Cardiac muscle cell (in vitro differentiated cells and primary cell): Measurements from ENCODE around the gene TMEM131. TPM values are rescaled to one million over a fixed set of nuclear protein-coding genes. Genes with fewer than 3 reads are reported as not detected.

Experiments
- DNase-seq, 2 donors: peaks; one replicate each; pipeline versions ENCODE4 v3.0.0 to v3.0.0-alpha.2; 2010 to 2017; ENCODE audit warnings: low read depth in 1 of 2, low spot score in 1 of 2
- H3K27ac ChIP-seq: fragments of 200-600 bp; sonication (generic); 2 replicates; pipeline ENCODE4 v1.5.1; 2016
- H3K27me3 ChIP-seq: fragments of 200-600 bp; sonication (generic); 2 replicates; pipeline ENCODE4 v1.6.0; 2016; ENCODE audit warnings: control low read depth
- H3K36me3 ChIP-seq: fragments of 200-600 bp; sonication (generic); 2 replicates; pipeline ENCODE4 v1.5.1; 2016; ENCODE audit warnings: control low read depth
- H3K4me1 ChIP-seq: fragments of 200-600 bp; sonication (generic); 2 replicates; pipeline ENCODE4 v1.8.1; 2017; ENCODE audit warnings: low read depth, mild to moderate bottlenecking, mixed run types
- H3K4me3 ChIP-seq: fragments of 200-600 bp; sonication (generic); 2 replicates; pipeline ENCODE4 v1.5.1; 2016; ENCODE audit warnings: mild to moderate bottlenecking
- H3K9me3 ChIP-seq: fragments of 200-600 bp; sonication (generic); 2 replicates; pipeline ENCODE4 v1.5.1; 2017; ENCODE audit warnings: low read depth, mild to moderate bottlenecking, control low read depth
- polyA plus RNA-seq: library from polyadenylated mRNA; unstranded; fragments of >200 nt; fragmentation: Nextera tagmentation; extraction: Ambion mirVana; gene quantifications from 2 replicates; pipeline ENCODE4 v1.2.1, GENCODE V29; 2016
- total RNA-seq: library from RNA; depleted of rRNA; stranded (reverse); fragments of >200 nt; gene quantifications from 2 replicates; pipeline ENCODE4 v1.2.3, GENCODE V29; 2016
- TF ChIP-seq, protein P1 (sequence below): IDR thresholded peaks from 2 replicates; pipeline ENCODE4 v1.5.1; 2012; ENCODE audit warnings: low read depth, mild to moderate bottlenecking, low read length

Gene TMEM131
- total and polyA plus RNA-seq, 2 experiments from 2014 or later = 16.3 to 19.1 TPM

DNA sequence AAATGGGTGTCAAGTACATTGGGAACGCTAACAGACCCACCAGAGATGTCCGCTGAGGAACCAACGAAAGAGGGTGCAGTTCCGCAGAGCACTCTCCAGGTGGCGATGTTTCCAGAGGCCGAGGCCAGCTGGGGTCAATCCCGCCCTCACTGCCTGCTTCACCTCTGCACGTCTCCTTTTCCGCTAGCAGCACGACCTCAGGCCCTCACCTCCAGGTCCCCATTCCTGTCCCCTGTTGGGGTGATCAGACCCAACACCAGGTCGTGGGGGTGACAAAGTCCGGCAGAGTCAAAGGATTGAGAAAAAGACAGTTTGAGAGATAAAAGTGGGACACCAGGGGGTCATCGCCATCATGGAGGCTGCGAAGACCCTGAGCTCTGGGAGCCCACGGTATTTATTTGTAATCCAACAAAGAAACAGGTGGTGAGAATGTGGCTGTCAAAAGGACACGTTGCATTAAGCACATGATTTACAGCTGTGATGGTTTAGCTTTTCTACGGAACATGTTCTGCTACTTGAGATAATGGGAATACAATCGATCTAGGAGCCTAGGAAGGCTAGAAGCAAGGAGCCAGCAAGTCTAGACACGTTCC, 255.1 kb downstream of the TMEM131 start:
- Histone ChIP-seq H3K4me3 (no peak overlapping the region), H3K27ac (peak overlapping the region; percentile 5), H3K27me3 (no peaks in the 10 kb centered on the region), H3K4me1 (no peaks in the 10 kb centered on the region), H3K9me3 (no peaks in the 10 kb centered on the region), H3K36me3 (no peaks in the 10 kb centered on the region)
- TF ChIP-seq, protein P1, sequence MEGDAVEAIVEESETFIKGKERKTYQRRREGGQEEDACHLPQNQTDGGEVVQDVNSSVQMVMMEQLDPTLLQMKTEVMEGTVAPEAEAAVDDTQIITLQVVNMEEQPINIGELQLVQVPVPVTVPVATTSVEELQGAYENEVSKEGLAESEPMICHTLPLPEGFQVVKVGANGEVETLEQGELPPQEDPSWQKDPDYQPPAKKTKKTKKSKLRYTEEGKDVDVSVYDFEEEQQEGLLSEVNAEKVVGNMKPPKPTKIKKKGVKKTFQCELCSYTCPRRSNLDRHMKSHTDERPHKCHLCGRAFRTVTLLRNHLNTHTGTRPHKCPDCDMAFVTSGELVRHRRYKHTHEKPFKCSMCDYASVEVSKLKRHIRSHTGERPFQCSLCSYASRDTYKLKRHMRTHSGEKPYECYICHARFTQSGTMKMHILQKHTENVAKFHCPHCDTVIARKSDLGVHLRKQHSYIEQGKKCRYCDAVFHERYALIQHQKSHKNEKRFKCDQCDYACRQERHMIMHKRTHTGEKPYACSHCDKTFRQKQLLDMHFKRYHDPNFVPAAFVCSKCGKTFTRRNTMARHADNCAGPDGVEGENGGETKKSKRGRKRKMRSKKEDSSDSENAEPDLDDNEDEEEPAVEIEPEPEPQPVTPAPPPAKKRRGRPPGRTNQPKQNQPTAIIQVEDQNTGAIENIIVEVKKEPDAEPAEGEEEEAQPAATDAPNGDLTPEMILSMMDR = peak; percentile 73
- DNase-seq = peak; percentile 41 to 63

DNA sequence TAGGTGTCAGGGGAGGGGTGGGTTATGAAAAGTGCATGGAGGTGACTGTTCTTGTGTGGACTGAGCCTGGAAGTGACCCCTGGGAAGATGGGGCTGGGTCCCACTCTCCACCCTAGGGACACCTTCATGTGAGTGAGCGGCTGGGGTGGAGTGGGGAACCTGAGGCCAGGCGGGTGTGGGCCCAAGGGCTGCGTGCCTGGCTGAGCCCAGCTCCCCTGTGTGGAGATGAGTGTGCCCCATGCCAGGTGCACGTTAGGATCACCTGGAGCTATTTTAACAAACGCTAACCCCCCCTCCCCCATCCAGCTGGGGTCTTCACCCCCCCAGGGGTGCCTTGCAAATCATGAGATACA, 255.9 kb downstream of the TMEM131 start:
- H3K9me3 ChIP-seq = no peaks in the 10 kb centered on the region
- H3K4me1 ChIP-seq = no peaks in the 10 kb centered on the region
- no peaks in the 10 kb centered on the region for H3K36me3 ChIP-seq
- H3K27ac ChIP-seq = no peak overlapping the region
- no peak for DNase-seq
- TF ChIP-seq, protein P1 = no peak
- H3K4me3 ChIP-seq = no peak overlapping the region
- H3K27me3 ChIP-seq = no peaks in the 10 kb centered on the region

DNA sequence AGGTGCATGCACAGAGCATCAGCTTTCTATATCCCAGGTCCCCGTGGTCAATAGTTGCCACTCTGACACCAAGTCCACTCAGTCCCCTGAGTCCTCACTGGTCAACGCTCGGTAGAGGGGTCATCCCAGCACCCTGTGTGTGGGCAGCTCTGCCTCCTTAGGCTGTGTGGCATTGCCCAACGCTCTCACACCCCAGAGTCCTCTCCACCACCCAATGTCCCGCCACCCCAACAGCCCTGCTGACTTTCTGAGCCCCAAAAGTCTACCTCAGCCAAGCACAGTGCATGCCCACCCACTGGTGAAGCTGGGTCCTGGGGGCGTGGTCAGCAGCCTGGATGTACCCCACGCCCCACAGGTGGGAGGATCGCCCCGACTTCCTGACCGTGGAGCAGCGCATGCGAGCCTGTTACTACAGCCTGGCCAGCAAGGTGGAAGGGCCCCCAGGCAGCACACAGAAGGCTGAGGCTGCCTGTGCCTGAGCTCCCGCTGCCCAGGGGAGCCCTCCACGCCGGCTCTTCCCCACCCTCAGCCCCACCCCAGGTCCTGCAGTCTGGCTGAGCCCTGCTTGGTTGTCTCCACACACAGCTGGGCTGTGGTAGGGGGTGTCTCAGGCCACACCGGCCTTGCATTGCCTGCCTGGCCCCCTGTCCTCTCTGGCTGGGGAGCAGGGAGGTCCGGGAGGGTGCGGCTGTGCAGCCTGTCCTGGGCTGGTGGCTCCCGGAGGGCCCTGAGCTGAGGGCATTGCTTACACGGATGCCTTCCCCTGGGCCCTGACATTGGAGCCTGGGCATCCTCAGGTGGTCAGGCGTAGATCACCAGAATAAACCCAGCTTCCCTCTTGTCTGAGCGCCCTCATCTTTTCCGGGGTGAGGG, 256.5 kb downstream of the TMEM131 start:
- Histone ChIP-seq H3K9me3 (no peaks in the 10 kb centered on the region), H3K4me3 (no peak overlapping the region), H3K27me3 (no peaks in the 10 kb centered on the region), H3K27ac (no peak overlapping the region), H3K36me3 (no peaks in the 10 kb centered on the region), H3K4me1 (no peaks in the 10 kb centered on the region)
- TF ChIP-seq, protein P1 = no peak
- DNase-seq = no peak

DNA sequence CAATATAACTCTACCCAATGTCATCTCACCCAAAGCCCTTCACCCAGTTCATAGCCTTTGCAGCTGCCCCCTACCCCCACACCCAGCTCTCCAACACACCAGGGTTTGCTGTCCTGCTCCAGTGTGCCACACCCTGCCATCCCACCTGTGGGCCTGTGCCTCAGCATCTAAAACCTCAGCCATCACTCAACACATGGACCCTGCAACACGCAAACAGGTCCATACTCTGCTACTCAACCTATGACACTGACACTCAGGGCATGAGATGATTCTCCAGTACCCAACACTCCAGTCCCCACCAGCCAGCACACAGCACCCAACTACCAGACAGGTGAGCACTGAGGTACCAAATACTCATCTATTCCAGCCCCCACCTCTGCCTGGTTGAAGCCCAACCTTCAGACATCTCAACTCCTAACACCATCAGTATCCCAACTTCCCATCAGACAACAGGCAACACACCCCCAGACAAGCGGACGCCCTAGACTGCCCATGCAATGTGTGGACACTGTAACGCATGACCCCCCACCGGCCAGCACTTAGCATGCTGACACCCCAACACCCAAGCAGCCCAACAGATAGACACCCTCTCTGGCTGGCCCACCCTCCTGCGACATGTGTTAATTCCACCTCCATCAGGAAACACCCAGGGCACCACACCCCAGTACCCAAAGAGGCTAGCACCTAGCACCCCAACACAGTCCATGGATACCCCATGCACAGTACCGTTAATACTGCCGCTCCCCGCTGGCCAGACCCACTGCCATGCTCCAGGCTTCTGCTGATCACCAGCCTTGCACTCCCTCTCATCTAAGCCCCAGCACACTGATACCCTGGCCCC, 257.3 kb downstream of the TMEM131 start:
- Histone ChIP-seq H3K4me3 (no peak overlapping the region), H3K36me3 (no peaks in the 10 kb centered on the region), H3K4me1 (no peaks in the 10 kb centered on the region), H3K27me3 (no peaks in the 10 kb centered on the region), H3K9me3 (no peaks in the 10 kb centered on the region), H3K27ac (no peak overlapping the region)
- DNase-seq = no peak
- TF ChIP-seq, protein P1 = no peak

DNA sequence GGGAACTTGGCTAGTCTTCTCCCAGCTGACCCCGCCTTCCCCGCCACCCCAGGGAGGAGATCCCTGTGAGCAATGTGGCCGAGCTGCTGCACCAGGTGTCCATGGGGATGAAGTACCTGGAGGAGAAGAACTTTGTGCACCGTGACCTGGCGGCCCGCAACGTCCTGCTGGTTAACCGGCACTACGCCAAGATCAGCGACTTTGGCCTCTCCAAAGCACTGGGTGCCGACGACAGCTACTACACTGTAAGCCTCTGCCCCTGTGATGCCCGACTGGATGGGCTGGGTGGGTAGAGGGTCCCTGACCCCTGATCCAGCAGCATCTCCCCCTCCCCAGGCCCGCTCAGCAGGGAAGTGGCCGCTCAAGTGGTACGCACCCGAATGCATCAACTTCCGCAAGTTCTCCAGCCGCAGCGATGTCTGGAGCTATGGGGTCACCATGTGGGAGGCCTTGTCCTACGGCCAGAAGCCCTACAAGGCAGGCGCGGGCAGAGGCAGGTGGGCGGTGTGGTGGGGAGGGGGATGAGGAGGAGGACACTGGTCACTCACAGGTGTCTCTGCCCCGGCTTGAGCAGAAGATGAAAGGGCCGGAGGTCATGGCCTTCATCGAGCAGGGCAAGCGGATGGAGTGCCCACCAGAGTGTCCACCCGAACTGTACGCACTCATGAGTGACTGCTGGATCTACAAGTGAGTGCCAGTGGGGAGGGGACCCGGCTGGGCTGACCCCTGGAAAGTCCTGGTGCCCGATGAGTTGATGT, 258.1 kb downstream of the TMEM131 start:
- H3K9me3 ChIP-seq = no peaks in the 10 kb centered on the region

More for the DNA sequence above, 258.1 kb downstream of the TMEM131 start:
- H3K36me3 ChIP-seq = no peaks in the 10 kb centered on the region
- H3K27ac ChIP-seq = no peak overlapping the region
- DNase-seq = no peak
- H3K27me3 ChIP-seq = no peaks in the 10 kb centered on the region
- TF ChIP-seq, protein P1 = no peak
- no peaks in the 10 kb centered on the region for H3K4me1 ChIP-seq
- H3K4me3 ChIP-seq = no peak overlapping the region
